ENCODE data around the gene BCAN. TPM values are rescaled to one million over a fixed set of nuclear protein-coding genes. Genes with fewer than 3 reads are reported as not detected.
A peak's percentile ranks its signal among the peaks of the same experiment; 100 is the strongest.
"Not testable (repeated sequence)": the region's sequence is repeated elsewhere in the genome, so short reads cannot be mapped to it uniquely, and the experiment has no call there.

The BCAN gene
- total RNA-seq, 1 experiment from 2014 or later: not detected

DNA sequence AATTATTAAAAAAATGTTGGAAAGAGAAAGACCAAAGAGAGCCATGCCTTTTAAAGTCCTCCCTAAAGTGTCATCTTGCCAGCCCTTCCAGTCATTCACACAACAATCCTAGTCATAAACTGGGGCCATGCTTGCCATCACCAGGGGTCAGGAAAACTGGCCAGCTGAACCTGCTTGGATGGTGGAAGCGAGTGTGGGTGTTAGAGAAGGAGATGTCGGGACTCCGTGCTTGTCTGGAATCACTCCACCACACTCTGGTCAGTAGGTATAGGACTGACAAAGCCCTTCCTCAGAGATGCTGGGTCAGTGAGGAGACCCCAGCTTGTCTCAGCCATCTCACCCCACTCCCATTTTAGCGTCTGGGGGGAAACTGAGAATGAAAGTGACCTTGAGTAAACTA, 26.0 kb upstream of the BCAN start:
- DNase-seq (ENCODE audit: low spot score): no peak

DNA sequence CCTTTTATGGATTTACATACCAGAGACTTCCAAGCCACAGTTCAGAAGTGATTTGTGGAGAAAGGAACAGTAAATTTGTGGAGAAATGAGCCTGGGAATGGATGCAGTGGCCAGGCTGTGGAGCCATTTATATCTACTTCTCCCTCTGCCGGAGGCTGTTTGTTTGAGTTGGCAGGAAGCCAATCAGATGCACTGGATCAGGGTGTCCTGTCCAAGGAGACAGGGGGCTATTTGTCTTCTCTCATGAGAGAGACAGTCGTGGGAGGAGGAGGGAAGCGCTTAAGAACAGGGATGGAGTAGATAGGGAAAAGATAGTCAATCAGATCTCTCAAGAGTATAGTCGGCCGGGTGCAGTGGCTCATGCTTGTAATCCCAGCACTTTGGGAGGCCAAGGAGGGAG, 25.5 kb upstream of the BCAN start:
- DNase-seq (ENCODE audit: low spot score): peak; percentile 94

DNA sequence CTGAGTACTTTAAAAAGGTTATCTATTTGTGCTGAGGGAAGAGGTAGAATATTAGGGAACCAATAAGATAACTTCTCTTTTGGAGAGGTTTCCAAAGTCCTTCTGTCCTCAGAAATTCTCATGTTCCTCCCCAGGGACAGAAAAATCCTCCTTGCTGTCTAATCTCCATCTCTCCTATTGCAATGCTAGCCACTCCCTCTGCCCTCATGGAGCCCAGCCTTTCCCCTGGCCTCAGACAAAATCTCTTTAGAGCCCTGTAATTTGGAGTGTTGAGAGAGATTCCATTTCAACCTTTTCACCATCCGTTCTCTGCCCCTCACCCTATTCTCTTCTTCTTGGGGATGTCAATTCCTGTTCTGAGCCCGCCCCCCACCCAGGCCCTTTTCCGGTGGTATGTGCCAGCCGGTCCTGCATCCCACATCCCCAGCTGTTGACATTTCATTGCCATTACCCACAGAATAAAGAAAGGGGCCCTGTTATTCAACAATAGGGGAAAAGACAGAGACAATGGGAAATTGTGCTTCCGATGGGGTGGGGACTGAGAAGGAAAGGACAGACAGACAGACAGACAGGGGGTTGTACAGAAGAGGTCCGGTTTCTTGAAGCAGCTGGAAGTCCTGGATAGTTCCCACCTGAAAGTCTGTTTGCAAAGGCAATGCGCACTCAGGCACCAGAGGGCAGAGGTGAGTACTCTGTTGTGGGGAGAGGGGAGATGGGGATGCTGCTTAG, 22.9 kb upstream of the BCAN start, which contains the start of gene HAPLN2:
Gene HAPLN2, plus strand, starts transcription at position 563 of the 729 bp plus-strand sequence. CDS start 4,076 bp downstream, outside the sequence.
- no peak for DNase-seq (ENCODE audit: low spot score)

DNA sequence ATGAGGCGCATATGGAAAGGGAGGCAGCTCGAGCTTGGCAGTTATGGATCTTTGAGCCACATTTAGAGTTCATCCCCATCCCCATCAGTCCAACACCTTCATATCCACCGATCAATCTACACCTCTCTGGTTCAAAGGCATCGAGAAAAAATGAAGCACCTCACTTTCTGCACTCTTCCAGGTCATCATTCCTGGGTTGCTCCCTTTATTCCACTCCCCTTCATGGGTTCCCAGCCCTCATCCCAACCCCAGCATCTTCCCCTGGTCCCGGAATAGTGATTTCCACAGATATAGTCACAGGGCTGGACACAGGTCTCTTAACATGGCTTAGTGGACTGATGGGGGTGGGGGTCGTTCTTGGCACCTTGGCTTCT, 22.3 kb upstream of the BCAN start:
- no peak for DNase-seq (ENCODE audit: low spot score)

DNA sequence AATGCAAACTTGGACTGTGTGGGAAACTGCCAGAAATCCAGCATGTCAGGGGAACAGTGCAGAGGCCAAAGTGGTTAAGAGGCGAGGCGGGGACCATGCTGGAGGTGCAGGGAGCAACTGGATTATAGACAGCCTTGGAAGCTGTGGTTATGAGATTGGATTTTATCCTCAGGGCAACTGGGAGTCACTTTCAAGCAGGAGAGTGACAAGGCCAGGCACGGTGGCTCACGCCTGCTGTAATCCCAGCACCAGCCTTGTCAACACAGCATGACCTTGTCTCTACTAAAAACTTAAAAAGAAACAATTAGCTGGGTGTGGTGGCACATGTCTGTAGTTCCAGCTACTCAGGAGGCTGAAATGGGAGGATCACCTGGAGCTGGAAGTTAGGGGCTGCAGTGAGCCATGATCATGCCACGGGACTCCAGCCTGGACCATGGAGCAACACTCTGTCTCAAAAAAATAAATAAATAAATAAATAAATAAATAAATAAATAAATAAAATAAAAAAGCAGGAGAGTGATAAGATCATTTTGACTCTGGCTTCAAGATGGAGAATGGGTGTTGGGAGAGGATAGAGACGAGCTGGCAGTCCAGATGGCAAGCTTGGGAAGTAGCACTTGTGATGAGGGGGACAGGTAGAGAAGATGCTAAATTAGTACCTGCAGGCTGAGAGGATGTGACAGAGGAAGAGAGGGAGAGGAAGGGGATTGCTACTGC, 19.2 kb upstream of the BCAN start:
- DNase-seq (ENCODE audit: low spot score): no peak

DNA sequence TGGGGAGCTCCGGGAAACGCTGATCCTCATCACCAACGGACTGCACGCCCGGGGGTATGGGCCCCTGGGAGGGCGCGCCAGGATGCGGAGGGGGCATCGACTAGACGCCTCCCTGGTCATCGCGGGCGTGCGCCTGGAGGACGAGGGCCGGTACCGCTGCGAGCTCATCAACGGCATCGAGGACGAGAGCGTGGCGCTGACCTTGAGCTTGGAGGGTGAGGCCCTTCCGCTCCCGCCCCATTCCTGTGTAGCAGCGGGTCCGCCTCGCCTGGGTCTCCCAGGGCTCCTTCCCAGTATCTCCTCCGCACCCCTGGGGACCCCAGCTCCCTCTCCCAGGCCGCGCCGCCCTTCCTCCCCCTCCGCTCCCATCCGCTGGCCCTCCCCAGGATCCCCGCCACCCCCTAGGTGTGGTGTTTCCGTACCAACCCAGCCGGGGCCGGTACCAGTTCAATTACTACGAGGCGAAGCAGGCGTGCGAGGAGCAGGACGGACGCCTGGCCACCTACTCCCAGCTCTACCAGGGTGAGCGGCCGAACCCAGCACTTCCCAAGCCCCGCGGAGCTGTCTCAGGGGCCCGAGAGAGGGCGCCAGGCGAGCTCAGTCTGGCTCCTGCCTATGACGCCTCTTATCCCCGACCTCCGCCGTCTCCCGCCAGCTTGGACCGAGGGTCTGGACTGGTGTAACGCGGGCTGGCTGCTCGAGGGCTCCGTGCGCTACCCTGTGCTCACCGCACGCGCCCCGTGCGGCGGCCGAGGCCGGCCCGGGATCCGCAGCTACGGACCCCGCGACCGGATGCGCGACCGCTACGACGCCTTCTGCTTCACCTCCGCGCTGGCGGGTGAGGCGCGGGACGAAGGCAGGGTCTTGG, 17.7 kb upstream of the BCAN start:
- DNase-seq (ENCODE audit: low spot score): no peak

DNA sequence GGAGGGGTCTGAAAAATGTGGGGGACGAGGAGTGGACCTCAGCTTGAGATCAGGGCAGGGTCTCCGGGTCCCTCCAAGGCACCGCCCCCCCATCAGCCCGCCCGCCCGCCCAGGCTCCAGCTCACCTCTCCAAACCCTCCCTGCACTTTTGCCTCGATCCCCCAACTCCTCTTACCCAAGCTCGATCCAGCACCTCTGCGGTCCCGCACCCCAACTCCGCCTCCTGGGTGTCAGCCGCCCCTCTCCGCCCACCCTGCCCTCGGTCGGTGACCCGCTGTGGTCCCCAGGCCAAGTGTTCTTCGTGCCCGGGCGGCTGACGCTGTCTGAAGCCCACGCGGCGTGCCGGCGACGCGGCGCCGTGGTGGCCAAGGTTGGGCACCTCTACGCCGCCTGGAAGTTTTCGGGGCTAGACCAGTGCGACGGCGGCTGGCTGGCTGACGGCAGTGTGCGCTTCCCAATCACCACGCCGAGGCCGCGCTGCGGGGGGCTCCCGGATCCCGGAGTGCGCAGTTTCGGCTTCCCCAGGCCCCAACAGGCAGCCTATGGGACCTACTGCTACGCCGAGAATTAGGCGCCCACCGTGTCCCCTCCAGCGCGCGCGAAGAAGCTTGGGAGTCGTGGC, 17.0 kb upstream of the BCAN start:
- DNase-seq (ENCODE audit: low spot score): no peak

DNA sequence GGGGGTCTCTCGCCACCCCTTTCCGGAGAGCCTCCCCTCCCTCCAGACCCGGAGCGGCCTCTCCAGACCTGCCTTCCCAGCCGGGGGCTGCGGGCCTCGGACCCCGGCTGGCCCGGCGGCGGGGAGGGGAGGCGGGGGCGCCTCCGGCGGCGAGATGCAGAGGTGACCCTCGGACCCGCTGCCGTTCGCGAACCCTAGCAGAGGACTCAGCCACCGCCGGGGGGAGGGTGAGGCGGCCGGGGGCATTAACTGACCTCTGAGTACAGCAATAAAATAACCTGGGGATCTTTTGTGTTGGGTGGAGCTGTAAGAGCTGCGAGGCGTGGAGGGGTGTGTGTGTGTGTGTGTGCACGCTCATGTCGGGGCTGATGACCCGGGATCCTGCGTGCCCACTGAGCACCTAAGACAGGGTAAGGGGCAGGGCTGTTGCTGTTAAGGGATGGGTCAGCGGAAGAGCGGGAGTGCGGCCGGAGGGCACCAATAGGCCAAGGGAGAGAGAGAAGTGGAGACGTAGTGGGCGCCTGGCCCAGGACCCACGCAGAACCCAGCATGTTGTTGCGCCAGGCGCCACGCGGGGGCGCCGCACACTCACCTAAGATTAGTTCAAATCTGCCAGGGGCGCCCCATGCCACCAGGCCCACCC, 16.4 kb upstream of the BCAN start:
- no peak for DNase-seq (ENCODE audit: low spot score)

DNA sequence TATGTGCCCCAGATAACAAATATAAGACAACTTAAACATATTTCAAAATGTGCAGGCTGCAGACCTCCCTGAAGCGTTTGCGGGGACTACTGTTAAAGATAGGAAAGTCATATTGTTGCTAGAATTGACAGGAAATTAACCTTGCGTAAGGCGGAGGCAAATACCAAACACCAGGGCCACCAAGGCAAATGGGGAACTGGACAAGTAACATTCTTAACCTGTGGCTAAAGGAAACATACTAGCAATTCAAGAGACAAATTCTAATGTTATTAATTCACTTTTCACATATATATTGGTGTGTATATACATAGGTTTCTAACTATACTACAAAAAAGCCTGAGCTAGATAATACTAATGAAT, 15.9 kb upstream of the BCAN start:
- no peak for DNase-seq (ENCODE audit: low spot score)

DNA sequence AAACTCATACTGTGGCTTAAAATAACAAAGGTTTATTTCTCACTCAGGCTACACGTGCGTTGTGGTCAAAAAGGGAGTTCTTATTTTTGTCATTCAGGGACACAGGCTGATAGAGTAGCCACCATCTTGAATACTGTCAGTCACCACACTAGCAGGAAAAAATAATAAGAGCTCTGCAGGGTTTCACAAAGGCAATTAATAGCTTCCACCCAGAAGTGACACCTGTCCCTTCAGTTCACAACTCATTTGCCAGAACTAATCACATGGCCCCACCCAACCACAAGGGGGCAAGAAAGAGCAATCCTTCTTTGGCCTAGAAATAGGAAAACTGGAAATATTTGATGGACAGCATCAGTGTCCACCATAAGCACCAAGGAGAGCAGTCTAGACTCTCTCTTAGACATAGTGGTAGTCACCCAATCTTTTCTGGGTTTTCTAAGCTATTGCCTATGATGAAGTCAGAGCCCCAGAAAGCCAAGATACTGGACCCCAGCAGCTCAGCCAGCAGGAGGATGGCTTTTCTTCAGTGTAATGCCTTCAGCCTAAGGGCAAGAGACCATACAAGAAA, 14.5 kb upstream of the BCAN start:
- peak; percentile 80 for DNase-seq (ENCODE audit: low spot score)

DNA sequence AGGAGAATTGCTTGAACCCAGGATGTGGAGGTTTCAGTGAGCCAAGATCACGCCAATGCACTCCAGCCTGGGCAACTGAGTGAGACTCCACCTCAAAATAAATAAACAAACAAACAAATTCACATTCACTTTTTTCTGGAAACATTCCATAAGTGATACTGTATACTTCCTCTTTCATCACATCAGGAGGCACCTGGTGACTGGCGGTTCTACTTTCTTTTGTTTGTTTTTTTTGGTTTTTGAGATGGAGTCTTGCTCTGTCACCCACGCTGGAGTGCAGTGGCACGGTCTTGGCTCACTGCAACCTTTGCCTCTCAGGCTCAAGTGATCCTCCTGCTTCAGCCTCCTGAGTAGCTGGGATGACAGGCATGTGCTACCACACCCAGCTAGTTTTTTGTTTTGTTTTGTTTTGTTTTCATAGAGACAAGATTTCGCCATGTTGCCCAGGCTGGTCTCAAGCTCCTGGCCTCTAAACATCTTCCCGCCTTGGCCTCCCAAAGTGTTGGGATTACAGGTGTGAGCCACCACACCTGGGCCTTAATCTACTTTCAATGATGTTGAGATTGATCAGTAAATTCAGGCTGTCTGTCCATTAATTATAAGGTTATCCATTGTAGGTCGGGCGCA, 12.0 kb upstream of the BCAN start:
- no peak for DNase-seq (ENCODE audit: low spot score)

DNA sequence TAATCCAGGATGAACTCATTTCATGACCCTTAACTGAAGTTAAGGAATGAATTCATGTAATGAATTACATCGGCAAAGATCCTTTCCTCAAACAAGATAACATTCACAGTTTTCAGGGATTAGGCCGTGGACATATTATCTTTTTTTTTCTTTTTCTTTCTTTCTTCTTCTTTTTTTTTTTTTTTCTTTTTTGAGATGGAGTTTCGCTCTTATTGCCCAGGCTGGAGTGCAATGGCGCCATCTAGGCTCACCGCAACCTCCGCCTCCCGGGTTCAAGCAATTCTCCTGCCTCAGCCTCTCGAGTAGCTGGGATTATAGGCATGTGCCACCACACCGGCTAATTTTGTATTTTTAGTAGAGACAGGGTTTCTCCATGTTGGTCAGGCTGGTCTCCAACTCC, 10.8 kb upstream of the BCAN start:
- not testable (repeated sequence) for DNase-seq (ENCODE audit: low spot score)

DNA sequence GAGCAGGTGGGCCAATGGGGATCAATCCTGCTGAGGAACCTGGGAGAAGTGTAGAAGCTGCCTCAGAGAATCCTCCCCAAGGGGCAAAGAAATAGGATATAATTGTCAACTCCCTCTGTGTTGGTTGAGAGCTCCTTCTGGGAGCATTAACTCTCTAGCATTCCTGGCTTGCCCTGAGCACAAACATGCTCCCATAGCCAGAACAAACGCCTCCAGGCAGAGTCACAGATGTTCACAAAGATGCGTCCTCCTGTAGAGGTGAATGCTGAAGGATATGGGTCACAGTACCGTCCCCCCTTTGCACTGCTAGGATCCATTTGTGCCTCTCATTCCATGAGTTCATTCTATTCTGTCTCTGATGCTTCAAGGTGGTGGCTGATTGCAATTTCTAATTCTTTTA, 9.6 kb upstream of the BCAN start:
- DNase-seq (ENCODE audit: low spot score): no peak

DNA sequence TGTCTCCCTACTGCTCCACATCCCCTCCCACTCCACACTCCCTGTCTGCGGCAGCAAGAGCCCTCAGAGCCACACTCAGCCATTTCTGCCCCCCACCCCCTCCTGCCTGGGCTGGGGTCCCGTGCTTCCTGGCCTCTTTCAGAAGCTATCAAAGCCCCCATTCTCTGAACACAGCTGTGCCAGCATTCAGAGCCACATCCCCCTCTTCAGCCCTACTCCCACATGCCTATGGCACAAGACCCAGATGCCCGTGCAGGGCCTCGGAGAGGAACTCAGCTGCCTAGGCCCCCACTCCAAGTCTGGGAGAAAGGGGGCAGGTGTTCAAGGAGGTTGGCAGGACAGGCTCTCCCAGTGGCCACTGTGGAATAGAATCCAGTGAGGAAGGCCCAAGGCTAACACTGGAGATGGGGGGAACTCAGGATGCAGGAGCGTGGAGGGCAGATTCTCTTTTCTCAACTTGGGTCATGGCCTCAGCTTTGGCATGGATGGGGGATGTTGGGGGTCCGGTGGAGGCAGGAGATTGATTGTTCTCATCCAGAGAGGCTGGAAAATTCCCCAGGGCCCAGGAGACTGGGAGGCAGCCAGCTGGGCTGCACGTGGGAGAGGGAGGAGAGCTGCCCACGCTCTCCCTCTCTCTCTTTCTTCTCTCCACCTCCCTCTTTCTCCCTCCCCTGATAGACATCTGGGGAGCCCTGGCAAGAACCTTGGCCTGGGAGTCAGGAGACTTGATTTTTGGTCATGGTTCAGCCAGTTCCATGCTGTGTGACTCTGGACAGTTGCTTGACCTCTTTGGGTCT, 3.5 kb upstream of the BCAN start:
- no peak for DNase-seq (ENCODE audit: low spot score)

DNA sequence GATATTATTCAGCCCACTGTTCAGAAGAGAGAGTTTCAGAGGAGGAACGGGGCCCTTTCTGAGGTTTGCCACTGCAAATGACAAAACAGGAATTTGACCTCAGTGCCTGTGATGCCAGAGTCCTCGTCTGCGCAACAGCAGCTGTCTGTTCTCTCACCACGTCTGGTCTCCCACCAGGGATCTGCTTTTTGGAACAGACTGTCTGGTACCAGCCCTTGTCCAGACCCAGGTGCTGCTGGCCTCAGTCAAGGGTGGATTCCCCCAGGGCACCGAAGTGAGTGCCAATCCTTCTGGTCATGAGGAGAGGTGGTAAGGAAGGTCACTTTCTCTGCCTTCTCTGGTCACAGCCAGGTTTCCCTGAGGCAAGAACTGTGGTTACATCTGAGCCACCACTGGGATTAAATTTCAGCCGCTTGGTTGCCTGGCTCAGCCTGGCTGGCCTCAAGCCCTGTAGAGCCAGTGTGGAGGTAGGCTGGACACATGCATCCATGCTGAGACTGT, 2.3 kb upstream of the BCAN start:
- DNase-seq (ENCODE audit: low spot score): peak; percentile 91

DNA sequence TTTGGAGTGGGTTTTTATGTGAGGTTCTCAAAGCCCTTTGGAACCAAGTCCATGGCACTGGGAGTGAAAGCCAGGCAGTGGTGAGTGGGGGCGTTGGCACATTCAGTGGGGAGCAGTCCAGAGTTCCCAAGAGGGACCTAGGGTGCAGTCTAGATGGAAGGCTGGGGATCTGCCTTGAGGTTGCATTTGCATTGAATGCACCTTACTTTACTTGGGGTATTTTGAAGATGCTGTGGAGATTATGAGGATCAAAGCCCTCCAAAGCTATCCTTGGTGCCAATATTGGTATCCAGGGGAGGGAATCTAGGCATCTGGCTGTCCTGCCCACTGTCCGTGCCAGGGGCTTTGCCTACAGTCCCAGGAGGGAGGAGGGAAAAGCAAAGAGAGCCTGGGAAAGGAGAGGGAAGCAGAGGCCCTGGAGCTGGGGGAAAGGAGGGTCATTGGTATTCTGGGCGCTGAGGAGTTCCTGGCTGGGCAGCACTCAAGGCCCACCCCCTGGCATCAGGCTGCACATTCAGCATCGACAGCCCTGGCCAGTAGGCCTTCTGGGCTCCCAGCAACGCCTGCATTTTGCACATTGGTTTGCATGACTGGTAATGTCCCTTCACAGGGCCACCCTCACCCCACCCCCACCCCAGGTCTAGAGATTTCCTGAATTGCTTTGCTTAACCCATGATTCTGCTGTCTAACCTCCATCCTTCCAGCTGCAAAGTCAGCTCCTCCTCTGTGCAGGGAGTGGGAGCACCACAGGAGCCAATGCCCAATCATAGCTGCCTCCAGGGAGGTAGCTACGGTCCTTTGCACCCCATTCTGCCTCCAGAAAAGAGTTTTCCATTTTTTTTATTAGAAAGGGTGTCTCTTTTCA, 843 bp upstream of the BCAN start:
- no peak for DNase-seq (ENCODE audit: low spot score)

DNA sequence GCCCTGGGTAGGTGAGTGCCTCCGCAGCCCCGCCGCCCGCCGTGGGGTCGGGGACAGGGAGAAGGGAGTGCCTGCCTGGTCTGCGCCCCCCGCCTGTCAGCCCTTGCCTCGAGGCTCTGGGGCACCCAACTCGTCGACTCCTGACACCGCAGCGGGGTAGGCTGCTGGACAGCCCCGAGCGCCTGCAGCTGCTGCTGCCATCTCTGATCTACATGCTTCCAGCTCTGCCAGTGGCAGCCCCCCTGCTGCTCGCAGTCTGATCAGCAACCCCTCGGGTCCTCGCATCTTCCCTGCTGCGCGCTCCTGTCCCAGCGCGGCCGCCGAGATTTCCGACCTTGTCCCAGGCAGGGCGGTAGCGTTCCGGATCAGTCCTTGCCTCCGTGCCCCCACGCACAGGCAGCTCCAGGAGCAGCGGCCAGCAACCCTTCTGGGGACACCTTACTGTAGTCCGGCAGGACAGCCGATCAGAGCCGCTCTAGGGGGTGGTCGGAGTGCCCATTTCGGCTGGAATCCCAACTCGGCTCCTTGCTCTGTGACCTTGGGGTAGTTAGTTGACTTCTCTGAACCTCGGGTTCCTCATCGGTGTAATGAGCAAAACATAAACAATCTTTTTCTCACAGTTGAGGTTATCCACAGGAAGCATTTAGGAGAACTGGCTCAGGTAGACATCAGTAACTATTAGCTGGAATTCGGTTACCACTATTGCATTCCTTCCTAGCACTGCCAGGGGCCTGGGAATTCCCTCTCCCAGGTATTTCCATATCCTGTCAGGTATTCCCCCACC, 540 bp downstream of the BCAN start:
- no peak for DNase-seq (ENCODE audit: low spot score)
